Inflammatory macrophage treated with lipopolysaccharide for 1 hour (primary cell): ENCODE results near the gene SLC9A8.

Source experiments
- DNase-seq, 2 donors: peaks; one replicate each; pipeline ENCODE4 v3.0.0-alpha.2; 2020 to 2022

The SLC9A8 gene

GRCh38 chr20:49919009-49919408, 106.4 kb downstream of the SLC9A8 start:
- no peak for DNase-seq

GRCh38 chr20:49919461-49919860, 106.8 kb downstream of the SLC9A8 start:
- DNase-seq: peak in 1 of 2 donors; percentile 29

- DNase-seq: no peak
Observed at GRCh38 chr20:49924247-49924646, 111.6 kb downstream of the SLC9A8 start.

- peak; percentile 25 to 26 for DNase-seq
Observed at GRCh38 chr20:49925901-49926454, 113.3 kb downstream of the SLC9A8 start.

DNA sequence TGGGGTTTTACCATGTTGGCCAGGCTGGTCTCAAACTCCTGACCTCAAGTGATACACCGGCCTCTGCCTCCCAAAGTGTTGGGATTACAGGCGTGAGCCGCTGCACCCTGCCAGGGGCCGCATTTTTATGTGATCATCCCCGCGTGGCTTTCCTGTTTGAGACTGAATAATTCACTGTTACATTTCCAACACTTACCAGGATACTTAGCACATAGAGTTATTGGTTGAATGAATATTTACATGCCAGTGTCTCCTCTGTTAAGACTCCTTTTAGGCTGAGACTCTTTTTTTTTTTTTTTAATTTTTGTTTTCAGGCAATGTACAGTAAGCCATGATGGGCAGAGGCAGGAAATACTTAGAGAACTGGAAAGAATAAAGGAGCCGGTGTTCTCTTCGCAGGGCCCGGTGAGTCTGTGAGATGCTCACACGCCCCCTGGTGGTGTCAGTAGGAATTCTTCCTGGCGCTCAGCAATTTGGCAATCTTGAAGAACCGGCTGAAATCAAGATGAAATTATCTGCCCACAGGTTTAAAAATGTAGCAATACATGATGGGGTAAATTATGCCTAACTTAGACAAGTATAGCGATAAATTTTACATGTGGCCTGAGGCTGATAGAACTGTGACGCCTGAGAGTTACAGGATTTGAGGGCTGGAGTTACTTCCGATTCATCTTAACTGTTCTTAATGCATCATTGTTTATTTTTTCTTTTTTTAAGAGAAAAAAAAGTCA, 115.9 kb downstream of the SLC9A8 start:
- peak; percentile 74 to 96 for DNase-seq

DNA sequence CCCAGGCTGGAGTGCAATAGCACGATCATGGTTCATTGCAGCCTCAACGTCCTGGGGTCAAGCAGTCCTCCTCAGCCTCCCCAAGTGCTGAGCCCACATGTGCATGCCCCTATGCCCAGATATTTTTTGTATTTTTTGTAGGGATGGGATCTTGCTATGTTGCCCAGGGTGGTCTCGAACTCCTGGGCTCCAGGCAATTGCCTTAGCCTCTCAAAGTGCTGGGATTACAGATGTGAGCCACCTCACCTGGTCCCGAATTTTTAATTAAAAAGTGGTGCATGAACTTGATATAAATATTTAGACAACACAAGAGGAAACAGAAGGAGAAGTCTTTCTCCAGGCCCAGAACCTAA, 116.5 kb downstream of the SLC9A8 start:
- DNase-seq: no peak

DNA sequence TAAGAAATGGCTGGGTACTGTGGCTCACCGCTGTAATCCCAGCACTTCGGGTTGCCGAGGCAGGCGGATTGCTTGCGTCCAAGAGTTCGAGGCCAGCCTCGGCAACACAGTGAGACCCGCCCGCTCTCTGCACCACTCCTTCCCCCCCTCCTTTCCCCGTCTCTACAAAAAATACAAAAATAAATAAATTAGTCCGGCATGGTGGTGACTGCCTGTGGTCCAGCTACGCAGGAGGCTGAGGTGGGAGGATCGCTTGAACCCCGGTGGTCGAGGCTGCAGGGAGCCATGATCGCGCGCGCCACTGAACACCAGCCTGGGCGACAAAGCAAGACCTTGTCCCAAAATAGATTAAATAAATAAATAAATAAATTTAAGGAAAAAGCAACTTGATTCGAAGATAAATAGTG, 123.1 kb downstream of the SLC9A8 start:
- DNase-seq: no peak

DNA sequence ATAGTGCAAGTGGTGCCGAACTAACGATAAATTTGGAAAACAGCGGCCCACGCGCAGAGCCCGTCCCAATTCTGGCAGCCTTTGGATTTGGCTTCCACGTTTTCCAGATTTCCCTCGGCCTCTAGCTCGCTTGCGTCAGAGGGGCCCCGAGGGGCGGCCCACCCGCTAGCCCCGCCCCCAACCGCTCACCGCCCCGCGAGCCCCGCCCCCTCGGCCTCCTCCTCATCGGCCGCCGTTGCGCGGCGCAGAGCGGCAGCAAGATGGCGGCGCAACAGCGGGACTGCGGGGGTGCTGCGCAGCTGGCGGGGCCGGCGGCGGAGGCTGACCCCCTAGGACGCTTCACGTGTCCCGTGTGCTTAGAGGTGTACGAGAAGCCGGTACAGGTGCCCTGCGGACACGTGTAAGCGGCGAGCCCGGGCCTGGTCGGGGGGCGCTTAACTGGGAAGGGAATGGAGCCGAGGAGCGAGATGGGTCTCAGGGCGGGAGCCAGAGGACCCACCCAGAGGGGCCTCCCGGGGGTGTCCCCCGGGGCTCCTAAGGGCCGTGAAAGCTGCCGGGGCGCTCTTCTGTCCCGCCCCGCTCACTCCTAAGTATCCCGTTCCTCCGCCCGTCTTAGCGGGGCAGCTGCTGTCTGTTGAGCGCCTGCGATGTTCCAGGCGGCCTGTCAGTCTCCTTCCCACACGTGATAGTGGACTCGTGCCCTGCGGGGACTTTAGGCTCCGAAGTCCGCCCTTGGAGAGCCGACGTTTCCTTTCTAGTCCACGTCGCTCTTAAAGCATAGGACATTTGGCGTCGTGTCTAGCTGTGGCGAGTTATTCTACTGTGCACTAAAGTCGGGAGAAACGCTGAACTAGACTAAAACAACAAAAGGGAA, 123.8 kb downstream of the SLC9A8 start, which contains the start of gene RNF114:
RNF114 (plus strand) TSS at position 245 of the 874 bp plus-strand sequence; CDS start at position 261, 16 bp downstream.
- DNase-seq: peak; percentile 81 to 97

- peak in 1 of 2 donors; percentile 31 for DNase-seq
Observed at GRCh38 chr20:49937027-49937929, 124.7 kb downstream of the SLC9A8 start.

DNA sequence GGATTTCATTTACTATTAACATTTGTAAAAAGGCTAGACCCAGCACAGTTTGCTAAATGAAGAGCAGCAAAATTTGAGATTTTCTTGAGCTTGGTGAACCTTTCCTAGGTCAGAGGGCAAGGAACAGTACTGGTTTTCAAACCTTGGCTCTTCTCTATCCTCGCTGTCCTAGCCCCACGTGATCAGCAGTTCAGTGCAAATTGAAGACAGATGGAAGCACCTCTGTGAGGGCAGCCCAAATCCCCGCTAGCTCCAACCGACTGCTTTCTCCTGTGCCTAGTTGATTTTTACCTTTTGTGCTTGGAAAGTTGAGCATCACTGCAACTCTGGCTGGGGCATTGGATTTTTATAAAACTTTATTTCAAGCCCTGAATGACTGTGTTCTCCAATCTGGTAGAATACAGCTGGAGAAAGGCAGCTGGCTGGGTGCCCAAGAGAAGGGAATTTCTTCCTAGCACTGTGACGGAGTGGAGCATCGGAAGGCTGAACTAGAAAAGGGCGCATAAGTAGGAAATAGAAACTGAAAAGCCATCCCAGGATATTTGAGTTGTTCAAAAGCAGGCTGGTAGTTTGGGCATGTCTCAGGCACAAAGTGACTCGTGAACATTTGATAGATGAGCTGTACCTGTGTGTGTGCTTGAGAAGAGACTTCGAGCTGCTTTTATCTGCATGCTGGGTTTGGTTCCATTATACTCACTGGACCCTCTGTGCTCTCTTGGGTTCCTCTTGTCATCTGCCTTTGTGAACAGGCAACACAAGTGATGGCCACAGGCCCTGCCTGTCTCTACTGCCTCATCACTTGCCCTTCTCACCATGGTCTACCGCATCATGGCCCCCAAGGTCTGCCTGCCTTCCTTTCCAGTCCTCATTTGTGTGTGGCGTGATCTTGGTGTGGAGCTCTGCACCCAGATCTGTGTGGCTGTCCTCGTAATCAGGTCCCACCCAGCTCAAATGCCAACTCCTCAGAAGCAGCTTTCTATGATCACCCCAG, 125.8 kb downstream of the SLC9A8 start:
- no peak for DNase-seq

- no peak for DNase-seq
Observed at GRCh38 chr20:49941456-49941855, 128.8 kb downstream of the SLC9A8 start.
